Endodermal cell (in vitro differentiated cells): Measurements from ENCODE around the gene CHAC2. TPM values are rescaled to one million over a fixed set of nuclear protein-coding genes. Genes with fewer than 3 reads are reported as not detected.

Experiments
- DNase-seq: peaks from one replicate; pipeline ENCODE4 v3.0.0-alpha.2; 2017
- H3K27ac ChIP-seq: 2 replicates; pipeline ENCODE4 v1.5.1; 2013; ENCODE audit warnings: mild to moderate bottlenecking, low read depth, low read length, moderate library complexity
- H3K27me3 ChIP-seq: 2 replicates; pipeline ENCODE4 v1.6.1; 2013; ENCODE audit warnings: mild to moderate bottlenecking, low read length, moderate library complexity; ENCODE audit not compliant: insufficient read depth, control insufficient read depth, poor library complexity, severe bottlenecking
- H3K36me3 ChIP-seq: 2 replicates; pipeline ENCODE4 v1.7.0; 2013; ENCODE audit warnings: mild to moderate bottlenecking, low read length, moderate library complexity; ENCODE audit not compliant: control insufficient read depth, insufficient read depth
- H3K4me1 ChIP-seq: one replicate; pipeline ENCODE4 v1.7.0; 2013; ENCODE audit warnings: low read length; ENCODE audit not compliant: control insufficient read depth, insufficient read depth
- H3K4me3 ChIP-seq: 2 replicates; pipeline ENCODE4 v1.5.1; 2013; ENCODE audit warnings: mild to moderate bottlenecking, low read length, moderate library complexity
- H3K9ac ChIP-seq: 2 replicates; pipeline ENCODE4 v1.6.1; 2013; ENCODE audit warnings: mild to moderate bottlenecking, low read length, moderate library complexity; ENCODE audit not compliant: poor library complexity, severe bottlenecking; ENCODE audit errors: extremely low read depth
- H3K9me3 ChIP-seq: 2 replicates; pipeline ENCODE4 v1.6.1; 2013; ENCODE audit warnings: mild to moderate bottlenecking, low read length, moderate library complexity; ENCODE audit not compliant: control insufficient read depth
- H3K27ac Mint-ChIP-seq: 2 replicates; pipeline ENCODE4 v1.8.0; 2020; ENCODE audit warnings: mixed read lengths
- H3K27me3 Mint-ChIP-seq: 2 replicates; pipeline ENCODE4 v1.8.0; 2021; ENCODE audit warnings: mild to moderate bottlenecking, mixed read lengths; ENCODE audit not compliant: insufficient read depth
- H3K36me3 Mint-ChIP-seq: 2 replicates; pipeline ENCODE4 v1.8.0; 2020; ENCODE audit warnings: low read depth, mixed read lengths
- H3K4me1 Mint-ChIP-seq: 2 replicates; pipeline ENCODE4 v1.8.0; 2020; ENCODE audit warnings: mixed read lengths
- H3K4me3 Mint-ChIP-seq: 2 replicates; pipeline ENCODE4 v1.8.0; 2020; ENCODE audit warnings: mild to moderate bottlenecking, moderate library complexity, mixed read lengths
- H3K9me3 Mint-ChIP-seq: 2 replicates; pipeline ENCODE4 v1.8.0; 2020; ENCODE audit warnings: mild to moderate bottlenecking, mixed read lengths
- WGBS, 2 experiments: methylation state at CpG; one replicate each; pipeline versions ENCODE4 v1.1.5 to v1.1.7; 2013; ENCODE audit warnings: missing lambda C conversion rate in 2 of 2, mixed read lengths in 1 of 2; ENCODE audit not compliant: insufficient coverage in 1 of 2, insufficient read length in 1 of 2; 5-methylcytosine and 5-hydroxymethylcytosine counted together
- total RNA-seq, 2 donors: library from RNA; stranded (reverse); fragmentation: NEBNext Ultra II Directional in 1 of 2; extraction: Animal tissue kit (Norgen Biotek cat#: 25700) in 1 of 2; gene quantifications; 2 replicates in 1 of 2; 3 replicates in 1 of 2; pipeline ENCODE4 v1.2.1, GENCODE V29; 2021
- TF ChIP-seq, protein P1 (sequence below): fragments of 200-600 bp; sonication (generic); conservative IDR thresholded peaks from 2 replicates; pipeline ENCODE4 v1.5.0; 2021; ENCODE audit warnings: antibody characterized with exemption, mild to moderate bottlenecking

Gene CHAC2
- total RNA-seq, 2 donors from 2014 or later = 3.6 to 4.8 TPM

GRCh38 chr2:53793821-53794220 is 26.2 kb downstream of the CHAC2 start:
- Histone ChIP-seq H3K4me3 (no peak overlapping the region), H3K9me3 (no peaks in the 10 kb centered on the region), H3K9ac (no peak overlapping the region), H3K4me1 (no peaks in the 10 kb centered on the region), H3K36me3 (peaks cover 38% of the 10 kb centered on the region), H3K27me3 (no peaks in the 10 kb centered on the region), H3K27ac (no peak overlapping the region)
- Mint-ChIP-seq H3K9me3 (no peaks in the 10 kb centered on the region), H3K27me3 (no peaks in the 10 kb centered on the region), H3K4me1 (no peaks in the 10 kb centered on the region), H3K27ac (no peak overlapping the region), H3K4me3 (no peak overlapping the region), H3K36me3 (peaks cover 25% of the 10 kb centered on the region)
- WGBS, 2 experiments = 95 to 100% methylated on average over 2 of the region's 3 CpGs
- no peak for DNase-seq
- TF ChIP-seq, protein P1, sequence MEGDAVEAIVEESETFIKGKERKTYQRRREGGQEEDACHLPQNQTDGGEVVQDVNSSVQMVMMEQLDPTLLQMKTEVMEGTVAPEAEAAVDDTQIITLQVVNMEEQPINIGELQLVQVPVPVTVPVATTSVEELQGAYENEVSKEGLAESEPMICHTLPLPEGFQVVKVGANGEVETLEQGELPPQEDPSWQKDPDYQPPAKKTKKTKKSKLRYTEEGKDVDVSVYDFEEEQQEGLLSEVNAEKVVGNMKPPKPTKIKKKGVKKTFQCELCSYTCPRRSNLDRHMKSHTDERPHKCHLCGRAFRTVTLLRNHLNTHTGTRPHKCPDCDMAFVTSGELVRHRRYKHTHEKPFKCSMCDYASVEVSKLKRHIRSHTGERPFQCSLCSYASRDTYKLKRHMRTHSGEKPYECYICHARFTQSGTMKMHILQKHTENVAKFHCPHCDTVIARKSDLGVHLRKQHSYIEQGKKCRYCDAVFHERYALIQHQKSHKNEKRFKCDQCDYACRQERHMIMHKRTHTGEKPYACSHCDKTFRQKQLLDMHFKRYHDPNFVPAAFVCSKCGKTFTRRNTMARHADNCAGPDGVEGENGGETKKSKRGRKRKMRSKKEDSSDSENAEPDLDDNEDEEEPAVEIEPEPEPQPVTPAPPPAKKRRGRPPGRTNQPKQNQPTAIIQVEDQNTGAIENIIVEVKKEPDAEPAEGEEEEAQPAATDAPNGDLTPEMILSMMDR = no peak

DNA sequence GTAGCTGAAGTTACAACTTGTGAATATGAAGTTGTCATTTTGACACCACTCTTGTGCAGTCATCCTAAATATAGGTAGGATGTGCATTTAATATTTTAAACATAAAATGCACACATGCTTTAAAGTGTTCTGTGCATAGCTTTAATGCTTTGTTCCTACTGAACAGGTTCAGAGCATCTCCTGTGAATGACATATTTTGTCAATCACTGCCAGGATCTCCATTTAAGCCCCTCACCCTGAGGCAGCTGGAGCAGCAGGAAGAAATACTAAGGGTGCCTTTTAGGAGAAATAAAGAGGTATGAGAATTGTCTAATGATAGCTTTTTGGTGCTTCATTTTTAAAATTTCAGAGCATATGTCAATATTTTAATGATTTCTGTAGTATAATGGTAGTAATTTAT is 33.9 kb downstream of the CHAC2 start:
- Mint-ChIP-seq H3K36me3 (peaks cover 32% of the 10 kb centered on the region), H3K9me3 (no peaks in the 10 kb centered on the region), H3K4me3 (no peak overlapping the region), H3K27me3 (no peaks in the 10 kb centered on the region), H3K4me1 (peaks cover 9% of the 10 kb centered on the region), H3K27ac (no peak overlapping the region)
- Histone ChIP-seq H3K9ac (no peak overlapping the region), H3K27me3 (no peaks in the 10 kb centered on the region), H3K9me3 (no peaks in the 10 kb centered on the region), H3K4me1 (no peaks in the 10 kb centered on the region), H3K4me3 (no peak overlapping the region), H3K36me3 (peaks cover 77% of the 10 kb centered on the region), H3K27ac (no peak overlapping the region)
- TF ChIP-seq, protein P1 = no peak
- DNase-seq = no peak

DNA sequence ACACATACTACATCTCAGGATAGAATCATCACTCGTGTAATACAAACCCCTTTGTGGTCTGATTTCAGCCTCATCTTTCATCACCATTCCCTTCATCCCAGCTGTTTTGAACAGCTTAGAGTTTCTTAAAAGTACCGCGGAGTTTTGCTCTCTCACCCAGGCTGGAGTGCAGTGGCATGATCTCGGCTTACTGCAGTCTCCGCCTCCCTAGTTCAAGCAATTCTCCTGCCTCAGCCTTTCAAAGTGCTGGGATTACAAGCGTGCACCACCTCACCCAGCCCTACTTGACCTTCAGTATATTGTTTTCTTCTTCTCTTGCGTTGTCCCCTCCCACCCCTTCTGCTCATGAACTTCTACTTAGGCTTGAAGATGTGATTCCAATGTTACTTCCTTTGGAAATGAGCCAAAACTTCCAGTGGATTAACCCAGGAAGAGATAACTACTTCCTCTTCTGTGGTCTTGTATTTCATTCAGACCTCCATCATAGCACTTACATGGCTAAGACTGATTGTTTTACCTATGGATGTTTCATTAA is 35.1 kb downstream of the CHAC2 start:
- Histone ChIP-seq H3K27ac (no peak overlapping the region), H3K9ac (no peak overlapping the region), H3K4me3 (no peak overlapping the region), H3K4me1 (no peaks in the 10 kb centered on the region), H3K36me3 (peaks cover 79% of the 10 kb centered on the region), H3K9me3 (no peaks in the 10 kb centered on the region), H3K27me3 (no peaks in the 10 kb centered on the region)
- no peak for DNase-seq
- H3K27ac Mint-ChIP-seq = no peak overlapping the region
- peaks cover 32% of the 10 kb centered on the region for H3K36me3 Mint-ChIP-seq
- H3K27me3 Mint-ChIP-seq = no peaks in the 10 kb centered on the region
- TF ChIP-seq, protein P1 = no peak
- no peak overlapping the region for H3K4me3 Mint-ChIP-seq
- H3K9me3 Mint-ChIP-seq = no peaks in the 10 kb centered on the region
- 86 to 87% methylated on average over 7 of the region's 7 CpGs for WGBS, 2 experiments
- H3K4me1 Mint-ChIP-seq = peaks cover 9% of the 10 kb centered on the region
